B cell (primary cell): Measurements from ENCODE around the gene UACA.

Experiments used
- CTCF ChIP-seq: fragments of 200-600 bp; IDR thresholded peaks from one replicate; pipeline ENCODE4 v1.8.0; 2022; ENCODE audit warnings: antibody characterized with exemption, mild to moderate bottlenecking
- EZH2 ChIP-seq: IDR thresholded peaks from 2 replicates; pipeline ENCODE4 v1.6.1; 2012; ENCODE audit warnings: borderline replicate concordance, low read depth, mild to moderate bottlenecking, moderate library complexity, low read length; ENCODE audit not compliant: insufficient read depth, poor library complexity, severe bottlenecking

GRCh38 chr15:70715840-70716485 is 47.4 kb downstream of the UACA start:
- TF ChIP-seq CTCF (no peak), EZH2 (no peak)
